NCI-H128 (cell line): ENCODE data around the gene NR4A3.

ENCODE experiments used
- DNase-seq: peaks from one replicate; lab custom pipeline; 2025; ENCODE audit not compliant: unreplicated experiment; lab: John Stamatoyannopoulos, UW

Gene NR4A3

GRCh38 chr9:99873943-99874584 is 52.4 kb downstream of the NR4A3 start:
- DNase-seq, result no peak

DNA sequence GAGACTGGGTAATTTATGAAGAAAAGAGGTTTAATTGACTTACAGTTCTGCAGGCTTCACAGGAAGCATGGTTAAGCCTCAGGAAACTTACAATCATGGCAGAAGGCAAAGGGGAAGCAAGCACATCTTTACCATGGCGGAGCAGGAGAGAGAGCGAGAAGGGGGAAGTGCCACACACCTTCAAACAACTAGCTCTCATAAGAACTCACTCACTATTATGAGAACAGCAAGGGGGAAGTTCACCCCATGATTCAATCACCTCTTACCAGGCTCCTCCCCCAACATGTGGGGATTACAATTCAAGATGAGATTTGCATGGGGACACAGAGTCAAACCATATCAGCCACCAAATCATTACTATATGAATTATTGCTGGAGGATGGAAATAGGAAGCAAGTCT is 54.5 kb downstream of the NR4A3 start:
- no peak for DNase-seq

DNA sequence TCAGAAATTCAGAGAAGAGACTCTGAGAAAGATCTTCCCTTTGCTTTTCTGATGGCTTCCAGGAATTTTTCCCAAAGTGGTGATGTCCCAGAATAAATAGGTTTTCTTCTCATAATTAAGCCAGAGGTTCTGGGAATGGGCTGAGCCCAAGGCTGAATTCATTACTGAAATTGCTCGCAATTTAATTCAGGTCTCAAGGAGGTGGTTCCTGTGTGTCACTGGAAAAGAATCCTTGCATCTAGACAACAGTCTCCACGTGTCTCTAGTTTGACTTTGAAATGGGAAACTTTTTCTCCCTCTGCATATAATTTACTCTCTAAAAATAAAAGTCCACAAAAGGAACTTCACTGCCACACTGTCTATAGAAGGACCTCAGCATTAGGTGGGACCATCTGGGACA is 57.0 kb downstream of the NR4A3 start:
- DNase-seq, result no peak

DNA sequence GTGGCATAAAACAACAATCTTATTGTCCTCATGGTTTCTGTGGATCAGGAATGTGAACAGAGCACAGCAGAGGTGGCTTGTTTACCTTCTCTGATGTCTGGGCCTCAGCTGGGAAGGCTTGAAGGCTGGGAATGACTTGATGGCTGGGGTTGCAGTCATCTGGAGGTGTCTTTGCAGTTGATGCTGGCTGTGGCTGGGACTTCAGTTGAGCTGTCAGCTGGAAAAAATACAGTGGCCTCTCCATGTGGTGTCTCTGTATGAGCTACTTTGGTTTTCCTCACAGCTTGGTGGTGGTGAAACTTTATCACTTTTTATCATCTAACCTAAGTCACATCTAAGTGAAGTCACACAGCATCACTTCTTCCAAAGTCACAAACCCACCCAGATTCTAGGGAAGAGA is 60.1 kb downstream of the NR4A3 start:
- no peak for DNase-seq

- no peak for DNase-seq
These were observed 64.1 kb downstream of the NR4A3 start for GRCh38 chr9:99885747-99886146.

DNA sequence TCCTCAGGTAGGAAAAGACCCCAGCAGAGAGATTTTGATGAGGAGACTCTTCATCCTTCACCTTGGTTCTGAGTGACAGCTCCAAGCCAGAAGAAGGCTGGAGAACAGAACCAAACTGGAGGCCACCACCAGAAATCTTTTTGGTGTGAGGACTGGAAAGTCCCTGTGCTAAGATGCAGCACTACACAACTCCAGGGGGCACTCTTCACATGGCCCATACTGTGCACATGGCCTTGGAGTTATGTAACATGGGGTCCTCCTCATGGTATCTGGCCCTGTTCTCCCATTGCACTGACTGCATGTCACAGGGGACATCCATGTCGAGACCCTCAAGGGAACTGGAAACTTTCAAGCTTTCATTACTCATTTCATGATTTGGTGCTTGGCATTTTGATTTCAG is 67.4 kb downstream of the NR4A3 start:
- no peak for DNase-seq

GRCh38 chr9:99894826-99895225 is 73.1 kb downstream of the NR4A3 start:
- DNase-seq, result no peak

DNA sequence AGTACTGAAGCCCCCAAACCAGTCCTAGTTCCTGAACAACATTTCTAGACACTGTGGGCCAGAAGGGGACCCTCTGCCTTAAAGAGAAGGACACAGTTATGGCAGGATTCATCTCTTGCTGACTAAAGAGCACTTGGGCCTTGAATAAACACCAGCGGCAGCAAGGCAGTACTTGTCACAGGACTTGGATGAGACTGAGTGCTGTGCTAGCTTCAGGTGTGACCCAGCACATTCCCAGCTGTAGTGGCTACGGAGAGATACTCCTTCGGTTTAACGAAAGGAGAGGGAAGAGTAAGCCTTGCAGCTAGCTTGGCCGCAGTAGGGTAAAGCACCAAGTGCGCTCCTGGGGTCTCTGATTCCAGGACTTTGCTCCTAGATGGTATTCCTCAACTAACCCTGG is 73.8 kb downstream of the NR4A3 start:
- no peak for DNase-seq

GRCh38 chr9:99896119-99896518 is 74.4 kb downstream of the NR4A3 start:
- no peak for DNase-seq

DNA sequence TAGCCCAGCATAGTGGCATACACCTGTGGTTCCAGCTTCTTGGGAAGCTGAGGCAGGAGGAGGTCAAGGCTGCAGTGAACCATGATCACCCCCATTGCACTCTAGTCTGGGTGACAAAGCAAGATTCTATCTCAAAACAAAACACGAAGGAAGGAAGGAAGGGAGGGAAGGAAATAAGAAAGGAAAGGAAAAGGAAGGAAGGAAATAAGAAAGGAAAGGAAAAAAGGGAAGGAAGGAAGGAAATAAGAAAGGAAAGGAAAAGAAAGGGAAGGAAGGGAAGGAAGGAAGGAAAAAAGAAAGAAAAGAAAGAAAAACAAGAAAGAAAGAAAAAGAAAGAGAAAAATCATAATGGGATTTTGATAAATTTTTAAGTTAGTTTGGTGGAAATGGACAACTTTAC is 81.7 kb downstream of the NR4A3 start:
- DNase-seq, result no peak

DNA sequence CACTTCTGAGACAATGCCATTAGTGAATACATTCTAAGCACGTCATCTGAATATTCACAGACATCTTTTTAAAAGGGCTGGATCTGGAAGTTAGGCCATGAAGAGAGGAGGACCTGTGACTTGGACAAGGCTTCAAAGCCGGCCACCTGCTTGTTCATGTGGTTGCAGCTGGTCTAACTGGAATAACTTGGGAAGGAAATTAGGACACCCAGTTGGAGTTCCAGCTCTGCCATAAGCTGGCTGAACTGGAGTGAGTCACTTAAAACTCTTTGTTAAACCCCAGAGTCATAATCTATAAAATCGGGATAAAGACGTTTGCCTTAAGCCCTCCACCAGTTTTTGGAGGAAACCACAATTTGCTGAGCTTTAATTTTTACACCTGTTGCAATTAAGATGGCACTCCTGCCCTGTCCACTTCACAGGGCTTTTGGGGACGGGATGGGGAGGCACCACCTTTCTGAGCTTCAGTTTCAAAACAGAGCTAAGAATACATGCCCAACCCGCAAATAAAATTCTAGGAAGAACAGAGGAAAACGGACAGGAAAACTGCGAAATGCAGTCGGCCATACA is 84.2 kb downstream of the NR4A3 start:
- DNase-seq, result no peak

GRCh38 chr9:99906403-99907207 is 84.9 kb downstream of the NR4A3 start, which contains the start of gene STX17:
Gene STX17 (plus strand): TSS chr9:99906654. CDS start chr9:99915240, 8,586 bp downstream.
- DNase-seq, result peak; percentile 57

DNA sequence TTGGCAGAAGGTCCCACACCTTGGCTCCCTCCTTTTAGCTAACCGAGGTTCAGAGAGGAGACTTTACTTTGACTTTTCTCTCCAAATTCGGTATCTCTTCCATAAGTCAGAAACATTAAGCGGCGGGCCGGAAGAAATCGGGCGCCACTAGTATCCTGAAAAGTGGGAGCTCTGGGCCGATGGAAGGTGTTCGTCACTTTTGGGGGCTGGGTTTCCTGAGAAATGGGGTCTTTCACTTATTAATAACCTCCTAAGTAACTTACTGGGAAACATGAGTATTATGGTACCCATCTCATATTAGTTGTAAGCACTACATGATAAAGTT is 85.5 kb downstream of the NR4A3 start:
- no peak for DNase-seq

GRCh38 chr9:99911600-99911999 is 89.9 kb downstream of the NR4A3 start:
- no peak for DNase-seq
